HepG2 (cell line): ENCODE results near the gene ZNF554. TPM values are rescaled to one million over a fixed set of nuclear protein-coding genes. Genes with fewer than 3 reads are reported as not detected.

Source experiments
- AGO1 ChIP-seq: fragments of 200-400 bp; formaldehyde crosslinking; IDR thresholded peaks from 2 replicates; pipeline ENCODE4 v1.6.1; 2017; ENCODE audit warnings: mild to moderate bottlenecking, low read depth, low read length, moderate library complexity; ENCODE audit not compliant: poor library complexity, severe bottlenecking
- AKNA ChIP-seq: sonication (generic); formaldehyde crosslinking; IDR thresholded peaks from 2 replicates; pipeline ENCODE4 v1.4.0; 2020; ENCODE audit warnings: missing genetic modification reagents, borderline replicate concordance
- HMGXB4 ChIP-seq, 2 experiments: sonication (generic) in 1 of 2; formaldehyde crosslinking in 1 of 2; IDR thresholded peaks; 2 replicates each; pipeline versions ENCODE4 v1.4.0 to v1.6.1; 2018 to 2020; ENCODE audit warnings: missing genetic modification reagents in 2 of 2, borderline replicate concordance in 1 of 2, low read depth in 1 of 2, mild to moderate bottlenecking in 1 of 2, missing biosample characterization in 1 of 2
- MAFG ChIP-seq: sonication (generic); formaldehyde crosslinking; IDR thresholded peaks from 2 replicates; pipeline ENCODE4 v1.5.1; 2020; ENCODE audit warnings: mild to moderate bottlenecking, missing genetic modification reagents
- PBX3 ChIP-seq: sonication (generic); formaldehyde crosslinking; IDR thresholded peaks from 2 replicates; pipeline ENCODE4 v1.8.1; 2023; ENCODE audit warnings: missing genetic modification reagents, inconsistent platforms, borderline replicate concordance
- POLR2AphosphoS5 ChIP-seq: IDR thresholded peaks from 2 replicates; pipeline ENCODE4 v1.6.1; 2012; ENCODE audit warnings: low read depth, low read length
- ZNF20 ChIP-seq: sonication (generic); formaldehyde crosslinking; IDR thresholded peaks from 2 replicates; pipeline ENCODE4 v1.4.0; 2020; ENCODE audit warnings: mild to moderate bottlenecking, moderate library complexity, missing genetic modification reagents
- ZNF546 ChIP-seq: sonication (generic); formaldehyde crosslinking; conservative IDR thresholded peaks from 2 replicates; pipeline ENCODE4 v1.8.1; 2023; ENCODE audit warnings: mild to moderate bottlenecking, missing genetic modification reagents
- ZNF646 ChIP-seq: sonication (generic); formaldehyde crosslinking; IDR thresholded peaks from 2 replicates; pipeline ENCODE4 v1.9.0; 2021; ENCODE audit warnings: mild to moderate bottlenecking, missing genetic modification reagents
- polyA plus RNA-seq, 8 experiments: library from polyadenylated mRNA; depleted of rRNA in 3 of 8; stranded (reverse) in 7 of 8; unstranded in 1 of 8; fragments of >200 nt; fragmentation: Illumina TruSeq in 4 of 8; extraction: Trizol in 4 of 8; gene quantifications; 2 replicates each; pipeline versions ENCODE4 v1.2.1 to v1.2.3, GENCODE V29; 2011 to 2016; ENCODE audit warnings: low read depth in 4 of 8, missing spikeins in 1 of 8, mixed read lengths in 1 of 8; ENCODE audit not compliant: insufficient read depth in 1 of 8
- total RNA-seq, 5 experiments: library from RNA; depleted of rRNA; stranded (reverse); fragments of >200 nt; fragmentation: Illumina TruSeq; extraction: Trizol; gene quantifications; 2 replicates each; pipeline ENCODE4 v1.2.3, GENCODE V29; 2016; ENCODE audit warnings: low read depth in 1 of 5

ZNF554 gene
- total and polyA plus RNA-seq, 2 of the 13 experiments (the other 11 are each of a cell fraction or from before 2014, with no cell fraction given): 2.2 to 2.7 TPM

GRCh38 chr19:2782936-2783780, 36.5 kb upstream of the ZNF554 start, which contains the start of gene SGTA (continued):
- peak; percentile 95; the same call in 1 of the 2 replicates for TF ChIP-seq AKNA (CRISPR knock-in tag)
- TF ChIP-seq PBX3 (CRISPR knock-in tag): peak; percentile 89; the same call in 1 of the 2 replicates
- TF ChIP-seq HMGXB4 (CRISPR knock-in tag; IDR thresholded peaks at IDR 0.05; ENCODE audit: borderline replicate concordance in 1 of 2, low read depth in 1 of 2): peak; percentile 47 to 78; a peak in 2 of 4 replicates
- no peak for TF ChIP-seq ZNF646 (CRISPR knock-in tag)
- no peak for TF ChIP-seq ZNF20 (CRISPR knock-in tag)
- TF ChIP-seq MAFG: no peak
- no peak for TF ChIP-seq AGO1
- peak; percentile 72 for TF ChIP-seq POLR2AphosphoS5
- TF ChIP-seq ZNF546 (CRISPR knock-in tag): peak; percentile 89
